ENCODE results near the gene GRIK4. TPM values are rescaled to one million over a fixed set of nuclear protein-coding genes. Genes with fewer than 3 reads are reported as not detected.

The GRIK4 gene
- total and polyA plus RNA-seq, 9 of the 15 experiments (the other 6 are each of a cell fraction or from before 2014, with no cell fraction given), result not detected

- TF ChIP-seq MNT (conservative IDR thresholded peaks at IDR 0.05), result peak; percentile 99
- TF ChIP-seq MXI1 (IDR thresholded peaks at IDR 0.05; ENCODE audit: low read depth, low read length), result peak; percentile 69; the same call in 1 of the 2 replicates
- no peak for TF ChIP-seq RBM15 (IDR thresholded peaks at IDR 0.05; ENCODE audit: insufficient read depth, low read length)
- peak; percentile 32; the same call in 1 of the 2 replicates for TF ChIP-seq TFAP4 (CRISPR knock-in tag; IDR thresholded peaks at IDR 0.05; ENCODE audit: borderline replicate concordance)
- TF ChIP-seq CBFA2T2 (conservative IDR thresholded peaks at IDR 0.05), result peak; percentile 72
- no peak for TF ChIP-seq MEF2D (tag; conservative IDR thresholded peaks at IDR 0.05; ENCODE audit: low read depth)
- no peak for TF ChIP-seq CBX5 (IDR thresholded peaks at IDR 0.05; ENCODE audit: borderline replicate concordance, low read depth)
- TF ChIP-seq UBTF (IDR thresholded peaks at IDR 0.05; ENCODE audit: borderline replicate concordance in 1 of 2, low read depth in 2 of 2, low read length in 2 of 2), result 0 out of 4 replicates have a peak, but pooled peaks of 1 of the 2 experiments have one; percentile 34
- no peak for TF ChIP-seq SIRT6 (IDR thresholded peaks at IDR 0.05; ENCODE audit: low read depth, low read length)
- TF ChIP-seq GTF2A2 (tag; IDR thresholded peaks at IDR 0.05), result no peak
- no peak for TF ChIP-seq ZNF384 (IDR thresholded peaks at IDR 0.05; ENCODE audit: low read depth, low read length)
- no peak; a peak in 1 of 4 replicates for TF ChIP-seq HDAC1 (IDR thresholded peaks at IDR 0.05)
- no peak for TF ChIP-seq HNRNPK (IDR thresholded peaks at IDR 0.05; ENCODE audit: low read depth, low read length, poor library complexity, severe bottlenecking)
- no peak for TF ChIP-seq ZNF740 (CRISPR knock-in tag; IDR thresholded peaks at IDR 0.05)
- no peak for TF ChIP-seq ZNF740 (tag; IDR thresholded peaks at IDR 0.05)
- TF ChIP-seq ZNF277 (CRISPR knock-in tag; IDR thresholded peaks at IDR 0.05; ENCODE audit: borderline replicate concordance), result no peak
- TF ChIP-seq HMG20A (CRISPR knock-in tag; conservative IDR thresholded peaks at IDR 0.05), result no peak
- peak; percentile 99 for TF ChIP-seq BHLHE40 (IDR thresholded peaks at IDR 0.05; ENCODE audit: low read length)
These were observed 512.6 kb downstream of the GRIK4 start, which contains the start of gene TBCEL (continued) for GRCh38 chr11:121023848-121024751.

All from K562 (cell line).